Measurements from ENCODE around the gene FAM13C. TPM values are rescaled to one million over a fixed set of nuclear protein-coding genes. Genes with fewer than 3 reads are reported as not detected.

Gene FAM13C
- polyA plus RNA-seq, 2 of the 4 experiments (the other 2 are of a cell fraction), result not detected

DNA sequence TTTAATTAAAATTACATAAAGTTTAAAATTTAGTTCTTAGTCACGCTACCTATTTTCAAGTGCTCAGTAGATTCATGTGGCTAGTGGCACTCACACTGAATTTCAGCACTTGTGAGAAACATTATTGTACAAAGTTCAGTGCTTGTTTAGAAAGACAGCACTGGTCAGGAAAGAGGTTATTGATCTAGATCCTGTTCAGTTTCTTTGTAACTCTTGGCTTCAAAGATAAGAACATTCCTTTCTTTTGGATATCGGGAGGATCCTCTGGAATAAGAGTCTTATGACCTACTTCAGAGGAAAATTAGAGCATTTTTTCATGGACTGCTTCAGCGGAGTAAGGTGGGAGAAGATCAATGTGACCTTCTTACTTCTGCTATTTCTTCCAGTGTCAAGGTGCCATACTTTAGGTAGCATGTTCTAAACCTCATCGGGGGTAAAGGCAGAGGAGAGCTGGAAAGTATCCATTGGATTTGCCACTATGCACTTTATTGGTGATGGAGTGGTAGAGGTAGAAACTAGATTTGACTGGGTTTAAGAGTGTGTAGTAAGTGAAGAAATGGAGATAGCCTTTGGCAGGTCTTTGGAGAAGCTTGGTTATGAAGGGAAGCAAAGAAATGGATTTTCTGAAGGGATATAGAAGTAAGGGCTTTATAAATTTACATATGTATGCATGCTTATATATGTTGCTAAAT lies 146.0 kb downstream of the FAM13C start:
- whole genome bisulfite sequencing (ENCODE audit: missing lambda C conversion rate), result 37% methylated on average over 4 of the region's 4 CpGs
- Histone ChIP-seq H3K27ac (no peak overlapping the region), H3K9me3 (no peaks in the 10 kb centered on the region), H3K4me1 (no peaks in the 10 kb centered on the region), H3K4me2 (no peak overlapping the region), H3K4me3 (no peak overlapping the region)
- TF ChIP-seq NFE2L2 (conservative IDR thresholded peaks at IDR 0.05; ENCODE audit: low read length), result no peak
- no peak for TF ChIP-seq HOXB13 (CRISPR knock-in tag; IDR thresholded peaks at IDR 0.05; ENCODE audit: low read depth)
- TF ChIP-seq EHF (CRISPR knock-in tag; IDR thresholded peaks at IDR 0.05), result no peak
- TF ChIP-seq CBX8 (IDR thresholded peaks at IDR 0.05), result no peak
- TF ChIP-seq, protein P1, sequence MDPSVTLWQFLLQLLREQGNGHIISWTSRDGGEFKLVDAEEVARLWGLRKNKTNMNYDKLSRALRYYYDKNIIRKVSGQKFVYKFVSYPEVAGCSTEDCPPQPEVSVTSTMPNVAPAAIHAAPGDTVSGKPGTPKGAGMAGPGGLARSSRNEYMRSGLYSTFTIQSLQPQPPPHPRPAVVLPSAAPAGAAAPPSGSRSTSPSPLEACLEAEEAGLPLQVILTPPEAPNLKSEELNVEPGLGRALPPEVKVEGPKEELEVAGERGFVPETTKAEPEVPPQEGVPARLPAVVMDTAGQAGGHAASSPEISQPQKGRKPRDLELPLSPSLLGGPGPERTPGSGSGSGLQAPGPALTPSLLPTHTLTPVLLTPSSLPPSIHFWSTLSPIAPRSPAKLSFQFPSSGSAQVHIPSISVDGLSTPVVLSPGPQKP (IDR thresholded peaks at IDR 0.05; ENCODE audit: low read depth, low read length), result no peak
- ATAC-seq (no peak), DNase-seq (ENCODE audit: low read depth in 1 of 2, low spot score in 1 of 2) (no peak), FAIRE-seq (no peak)
- ChIA-PET POLR2A (no interaction called here), CTCF (no interaction called here)

DNA sequence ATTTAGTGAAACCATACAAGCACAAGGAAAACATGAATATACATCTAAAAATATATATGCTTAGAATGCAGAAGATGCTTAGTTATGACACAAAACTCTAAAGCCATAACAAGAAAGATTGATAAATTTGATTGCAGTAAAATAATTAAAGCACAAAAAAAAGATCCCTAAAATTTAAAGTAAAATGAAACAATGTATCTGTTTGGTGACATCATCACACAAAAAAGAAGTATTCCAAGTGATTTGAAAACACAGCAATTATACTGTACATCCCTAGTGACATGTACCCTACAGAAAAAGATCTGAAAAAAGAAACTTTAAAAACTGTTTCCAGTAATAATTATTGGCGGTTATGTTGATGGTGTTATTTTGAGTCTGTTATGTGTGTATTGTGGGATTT lies 148.2 kb downstream of the FAM13C start:
- ChIA-PET CTCF (no interaction called here), POLR2A (no interaction called here)
- no peak overlapping the region for H3K4me3 ChIP-seq
- ATAC-seq, result no peak
- no peak overlapping the region for H3K4me2 ChIP-seq
- TF ChIP-seq NFE2L2 (conservative IDR thresholded peaks at IDR 0.05; ENCODE audit: low read length), result no peak
- H3K27ac ChIP-seq, result no peak overlapping the region
- FAIRE-seq, result peak; percentile 32
- 61% methylated on average over 1 of the region's 1 CpG for WGBS (ENCODE audit: missing lambda C conversion rate)
- H3K4me1 ChIP-seq, result no peaks in the 10 kb centered on the region
- no peak for DNase-seq (ENCODE audit: low read depth in 1 of 2, low spot score in 1 of 2)
- no peaks in the 10 kb centered on the region for H3K9me3 ChIP-seq

DNA sequence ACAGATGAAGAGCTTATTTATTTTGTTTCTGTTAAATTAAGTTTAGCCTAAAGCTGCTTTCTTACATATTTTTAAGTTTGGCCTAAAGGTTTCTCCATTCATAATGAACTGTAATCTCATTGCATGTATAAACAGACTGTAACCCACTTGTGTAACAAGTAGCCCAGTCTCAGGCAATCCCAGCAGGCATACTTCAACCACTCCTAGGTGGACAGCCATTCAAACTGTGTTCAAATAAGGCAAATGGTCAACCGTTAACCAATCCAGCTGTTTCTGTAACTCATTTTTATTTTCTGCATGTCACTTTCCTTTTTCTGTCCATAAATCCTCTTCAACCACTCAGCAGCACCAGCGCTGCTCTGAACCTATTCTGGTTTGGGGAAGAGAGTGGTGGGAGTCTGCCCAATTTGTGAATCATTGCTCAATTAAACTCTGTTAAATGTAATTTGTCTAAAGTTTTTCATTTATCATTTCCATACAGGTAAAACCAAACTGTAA lies 150.0 kb downstream of the FAM13C start:
- H3K4me1 ChIP-seq, result no peaks in the 10 kb centered on the region
- TF ChIP-seq, protein P2, sequence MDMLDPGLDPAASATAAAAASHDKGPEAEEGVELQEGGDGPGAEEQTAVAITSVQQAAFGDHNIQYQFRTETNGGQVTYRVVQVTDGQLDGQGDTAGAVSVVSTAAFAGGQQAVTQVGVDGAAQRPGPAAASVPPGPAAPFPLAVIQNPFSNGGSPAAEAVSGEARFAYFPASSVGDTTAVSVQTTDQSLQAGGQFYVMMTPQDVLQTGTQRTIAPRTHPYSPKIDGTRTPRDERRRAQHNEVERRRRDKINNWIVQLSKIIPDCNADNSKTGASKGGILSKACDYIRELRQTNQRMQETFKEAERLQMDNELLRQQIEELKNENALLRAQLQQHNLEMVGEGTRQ (IDR thresholded peaks at IDR 0.05), result no peak
- TF ChIP-seq CBX2 (IDR thresholded peaks at IDR 0.05; ENCODE audit: borderline replicate concordance, low read depth) (no peak), FOSL2 (IDR thresholded peaks at IDR 0.05) (no peak), FOSL2 (CRISPR knock-in tag; IDR thresholded peaks at IDR 0.05) (no peak), NFE2L2 (conservative IDR thresholded peaks at IDR 0.05; ENCODE audit: low read length) (no peak)
- TF ChIP-seq, protein P1 (IDR thresholded peaks at IDR 0.05; ENCODE audit: low read depth, low read length), result no peak
- ChIA-PET POLR2A (no interaction called here), CTCF (interaction anchor here (0.6 to 1.8 kb wide), 2 partner anchors 431 to 757 kb away, joined by 3 to 5 read pairs; no protein-coding TSS in a partner anchor)
- no peaks in the 10 kb centered on the region for H3K9me3 ChIP-seq
- 53% methylated on average over 2 of the region's 2 CpGs for WGBS (ENCODE audit: missing lambda C conversion rate)
- H3K27ac ChIP-seq, result no peak overlapping the region
- ATAC-seq, result no peak
- H3K4me2 ChIP-seq, result no peak overlapping the region
- no peak for DNase-seq (ENCODE audit: low read depth in 1 of 2, low spot score in 1 of 2)
- H3K4me3 ChIP-seq, result no peak overlapping the region
- no peak for FAIRE-seq

DNA sequence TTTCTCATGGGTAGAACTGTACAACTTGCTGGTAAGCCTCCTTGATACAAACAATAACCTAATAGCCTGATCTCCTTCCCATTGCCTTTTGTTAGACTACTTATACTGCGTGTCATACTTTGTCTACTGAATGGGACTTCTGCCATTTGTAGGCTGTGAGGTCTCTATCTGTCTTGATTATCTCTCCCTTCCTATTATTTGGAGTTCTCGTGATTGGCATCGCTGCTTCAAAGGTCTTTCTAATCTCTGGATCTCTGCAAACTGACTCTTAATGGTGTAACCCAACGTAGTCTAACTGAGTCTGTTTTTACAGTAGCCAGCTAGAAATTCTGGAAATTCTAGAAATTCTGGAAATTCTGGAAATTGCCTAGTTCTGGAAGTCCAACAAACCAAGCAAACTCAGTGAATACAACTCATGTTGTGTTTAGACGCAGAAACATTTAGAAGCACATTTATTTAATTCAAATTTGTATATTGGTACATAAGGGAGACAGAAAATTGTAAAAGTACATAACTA lies 156.1 kb downstream of the FAM13C start:
- Histone ChIP-seq H3K9me3 (no peaks in the 10 kb centered on the region), H3K4me3 (no peak overlapping the region), H3K4me1 (no peaks in the 10 kb centered on the region), H3K4me2 (no peak overlapping the region), H3K27ac (no peak overlapping the region)
- ATAC-seq, result no peak
- TF ChIP-seq FOSB (CRISPR knock-in tag; IDR thresholded peaks at IDR 0.05) (no peak), ZC3H11A (IDR thresholded peaks at IDR 0.05) (no peak), CBX8 (IDR thresholded peaks at IDR 0.05) (no peak), POLR2A (IDR thresholded peaks at IDR 0.05; ENCODE audit: low read length) (no peak), HOXB5 (CRISPR knock-in tag; IDR thresholded peaks at IDR 0.05) (no peak)
- peak; percentile 61 for FAIRE-seq
- 49% methylated on average over 5 of the region's 5 CpGs for WGBS (ENCODE audit: missing lambda C conversion rate)
- ChIA-PET CTCF (no interaction called here), POLR2A (no interaction called here)
- DNase-seq (ENCODE audit: low read depth in 1 of 2, low spot score in 1 of 2), result no peak

Other genes with a start within 250 kb of the FAM13C start
- 0.82 and 0.97 TPM in 2 replicates for gene PHYHIPL, start 185.9 kb downstream of the FAM13C start, polyA plus RNA-seq (2011; rRNA removed)
- 0.30 to 0.88 TPM (median 0.35 TPM) in 3 replicates for gene PHYHIPL, start 185.9 kb downstream of the FAM13C start, polyA plus RNA-seq (2017; fragmentation: RNase III; extraction: RNeasy Plus Mini Kit Qiagen cat#74134 plus additional on column Dnase treatment)